Ishikawa (cell line): Measurements from ENCODE around the gene SPSB4.

Experiments used
- CREB1 ChIP-seq: IDR thresholded peaks from 2 replicates; pipeline ENCODE4 v1.6.1; 2012; ENCODE audit warnings: low read depth
- EGR1 ChIP-seq: IDR thresholded peaks from 2 replicates; pipeline ENCODE4 v1.6.1; 2012
- EP300 ChIP-seq: IDR thresholded peaks from 2 replicates; pipeline ENCODE4 v1.6.1; 2012; ENCODE audit warnings: borderline replicate concordance
- FOXM1 ChIP-seq: IDR thresholded peaks from 2 replicates; pipeline ENCODE4 v1.6.1; 2012; ENCODE audit warnings: low read depth, borderline replicate concordance
- MAX ChIP-seq: IDR thresholded peaks from 2 replicates; pipeline ENCODE4 v1.6.1; 2012
- NFIC ChIP-seq: IDR thresholded peaks from 2 replicates; pipeline ENCODE4 v1.6.1; 2012
- RAD21 ChIP-seq: IDR thresholded peaks from 2 replicates; pipeline ENCODE4 v1.6.1; 2012; ENCODE audit warnings: low read depth
- TAF1 ChIP-seq: IDR thresholded peaks from 2 replicates; pipeline ENCODE4 v1.6.1; 2012; ENCODE audit warnings: low read depth, mild to moderate bottlenecking
- TEAD4 ChIP-seq: IDR thresholded peaks from 2 replicates; pipeline ENCODE4 v1.6.1; 2012
- USF1 ChIP-seq: IDR thresholded peaks from 2 replicates; pipeline ENCODE4 v1.6.1; 2012
- YY1 ChIP-seq: IDR thresholded peaks from 2 replicates; pipeline ENCODE4 v1.6.1; 2012; ENCODE audit warnings: low read depth
- TF ChIP-seq, protein P1 (sequence below): IDR thresholded peaks from 2 replicates; pipeline ENCODE4 v1.6.1; 2012; ENCODE audit warnings: low read depth, mild to moderate bottlenecking

DNA sequence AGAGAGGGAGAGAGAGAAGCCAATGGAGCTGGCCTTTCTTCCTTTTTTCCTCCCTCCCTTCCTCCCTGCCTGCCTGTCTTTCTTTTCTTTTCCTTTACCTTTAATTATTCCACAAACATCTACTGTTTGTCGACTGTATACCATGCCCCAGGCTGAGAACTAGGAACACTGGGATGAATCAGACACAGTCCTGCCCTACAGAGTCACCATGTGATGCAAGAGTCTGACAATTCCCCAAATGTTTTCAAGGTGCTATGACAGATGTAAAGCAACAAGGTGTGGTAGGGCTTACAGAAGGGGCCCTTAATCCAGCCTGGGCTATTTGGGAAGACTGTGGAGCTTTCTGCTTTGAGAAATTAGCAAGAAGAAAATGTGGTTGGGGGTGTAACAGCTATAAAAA lies 4.0 kb upstream of the SPSB4 start:
- TF ChIP-seq MAX = no peak
- no peak for TF ChIP-seq YY1
- TF ChIP-seq RAD21 = no peak
- TF ChIP-seq EP300 = no peak
- no peak for TF ChIP-seq TEAD4
- TF ChIP-seq USF1 = no peak
- no peak for TF ChIP-seq TAF1
- TF ChIP-seq NFIC = no peak
- TF ChIP-seq, protein P1, sequence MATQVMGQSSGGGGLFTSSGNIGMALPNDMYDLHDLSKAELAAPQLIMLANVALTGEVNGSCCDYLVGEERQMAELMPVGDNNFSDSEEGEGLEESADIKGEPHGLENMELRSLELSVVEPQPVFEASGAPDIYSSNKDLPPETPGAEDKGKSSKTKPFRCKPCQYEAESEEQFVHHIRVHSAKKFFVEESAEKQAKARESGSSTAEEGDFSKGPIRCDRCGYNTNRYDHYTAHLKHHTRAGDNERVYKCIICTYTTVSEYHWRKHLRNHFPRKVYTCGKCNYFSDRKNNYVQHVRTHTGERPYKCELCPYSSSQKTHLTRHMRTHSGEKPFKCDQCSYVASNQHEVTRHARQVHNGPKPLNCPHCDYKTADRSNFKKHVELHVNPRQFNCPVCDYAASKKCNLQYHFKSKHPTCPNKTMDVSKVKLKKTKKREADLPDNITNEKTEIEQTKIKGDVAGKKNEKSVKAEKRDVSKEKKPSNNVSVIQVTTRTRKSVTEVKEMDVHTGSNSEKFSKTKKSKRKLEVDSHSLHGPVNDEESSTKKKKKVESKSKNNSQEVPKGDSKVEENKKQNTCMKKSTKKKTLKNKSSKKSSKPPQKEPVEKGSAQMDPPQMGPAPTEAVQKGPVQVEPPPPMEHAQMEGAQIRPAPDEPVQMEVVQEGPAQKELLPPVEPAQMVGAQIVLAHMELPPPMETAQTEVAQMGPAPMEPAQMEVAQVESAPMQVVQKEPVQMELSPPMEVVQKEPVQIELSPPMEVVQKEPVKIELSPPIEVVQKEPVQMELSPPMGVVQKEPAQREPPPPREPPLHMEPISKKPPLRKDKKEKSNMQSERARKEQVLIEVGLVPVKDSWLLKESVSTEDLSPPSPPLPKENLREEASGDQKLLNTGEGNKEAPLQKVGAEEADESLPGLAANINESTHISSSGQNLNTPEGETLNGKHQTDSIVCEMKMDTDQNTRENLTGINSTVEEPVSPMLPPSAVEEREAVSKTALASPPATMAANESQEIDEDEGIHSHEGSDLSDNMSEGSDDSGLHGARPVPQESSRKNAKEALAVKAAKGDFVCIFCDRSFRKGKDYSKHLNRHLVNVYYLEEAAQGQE = no peak
- TF ChIP-seq FOXM1 = no peak
- TF ChIP-seq EGR1 = no peak
- no peak for TF ChIP-seq CREB1
